OCI-LY3 (cell line): ENCODE data around the gene INSYN1.

Experiments
- EZH2phosphoT487 ChIP-seq: fragments of 200-600 bp; shearing (Covaris generic); IDR thresholded peaks from 2 replicates; pipeline ENCODE4 v1.6.1; 2018; ENCODE audit warnings: antibody characterized with exemption, mixed run types, low read depth
- TF ChIP-seq, protein P1 (sequence below): fragments of 200-600, 300-600 bp; sonication (generic); IDR thresholded peaks from 2 replicates; pipeline ENCODE4 v1.5.1; 2014; ENCODE audit warnings: antibody characterized with exemption, low read length, low read depth

DNA sequence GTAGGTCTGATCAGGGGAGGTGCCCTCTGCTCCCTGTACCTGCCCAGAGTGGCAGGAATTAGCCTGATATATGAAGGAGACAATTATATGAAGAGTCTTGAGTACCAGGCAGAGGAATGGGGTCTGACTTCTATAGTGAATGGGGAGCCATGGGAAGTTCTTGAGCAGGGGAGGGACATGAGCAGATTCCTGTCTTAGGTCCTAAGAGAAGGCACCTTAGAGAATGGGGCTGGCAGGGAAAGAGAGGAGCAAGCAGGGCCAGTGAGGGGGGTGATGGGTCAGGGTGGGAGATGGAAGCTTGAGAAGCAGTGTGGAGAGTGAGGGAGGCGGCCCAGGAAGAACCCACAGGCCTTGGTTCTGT, 56.5 kb downstream of the INSYN1 start:
- TF ChIP-seq, protein P1, sequence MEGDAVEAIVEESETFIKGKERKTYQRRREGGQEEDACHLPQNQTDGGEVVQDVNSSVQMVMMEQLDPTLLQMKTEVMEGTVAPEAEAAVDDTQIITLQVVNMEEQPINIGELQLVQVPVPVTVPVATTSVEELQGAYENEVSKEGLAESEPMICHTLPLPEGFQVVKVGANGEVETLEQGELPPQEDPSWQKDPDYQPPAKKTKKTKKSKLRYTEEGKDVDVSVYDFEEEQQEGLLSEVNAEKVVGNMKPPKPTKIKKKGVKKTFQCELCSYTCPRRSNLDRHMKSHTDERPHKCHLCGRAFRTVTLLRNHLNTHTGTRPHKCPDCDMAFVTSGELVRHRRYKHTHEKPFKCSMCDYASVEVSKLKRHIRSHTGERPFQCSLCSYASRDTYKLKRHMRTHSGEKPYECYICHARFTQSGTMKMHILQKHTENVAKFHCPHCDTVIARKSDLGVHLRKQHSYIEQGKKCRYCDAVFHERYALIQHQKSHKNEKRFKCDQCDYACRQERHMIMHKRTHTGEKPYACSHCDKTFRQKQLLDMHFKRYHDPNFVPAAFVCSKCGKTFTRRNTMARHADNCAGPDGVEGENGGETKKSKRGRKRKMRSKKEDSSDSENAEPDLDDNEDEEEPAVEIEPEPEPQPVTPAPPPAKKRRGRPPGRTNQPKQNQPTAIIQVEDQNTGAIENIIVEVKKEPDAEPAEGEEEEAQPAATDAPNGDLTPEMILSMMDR, result no peak
- no peak for TF ChIP-seq EZH2phosphoT487
